Mammary epithelial cell (primary cell): ENCODE data around the gene POLD4.

Experiments
- CTCF ChIP-seq, 2 donors: IDR thresholded peaks in 1 of 2; conservative IDR thresholded peaks in 1 of 2; 2 replicates each; pipeline ENCODE4 v1.5.1; 2011 to 2012; ENCODE audit warnings: inconsistent platforms in 2 of 2, low read length in 2 of 2, mild to moderate bottlenecking in 2 of 2, control low read depth in 1 of 2, low read depth in 1 of 2; ENCODE audit not compliant: insufficient read depth in 1 of 2; ENCODE audit errors: extremely low read depth in 1 of 2
- EZH2 ChIP-seq: IDR thresholded peaks from 2 replicates; pipeline ENCODE4 v1.6.1; 2012; ENCODE audit warnings: low read length, inconsistent platforms, borderline replicate concordance

- no peak for TF ChIP-seq CTCF (conservative IDR thresholded peaks at IDR 0.05 in 1 of 2, IDR thresholded peaks at IDR 0.05 in 1 of 2; ENCODE audit: extremely low read depth in 1 of 2, insufficient read depth in 1 of 2, low read depth in 1 of 2, low read length in 2 of 2)
- TF ChIP-seq EZH2 = no peak
Observed at GRCh38 chr11:67387069-67387468, 33.7 kb upstream of the POLD4 start.
